SK-N-SH (cell line): ENCODE measurements around the gene LCN2.

Experiments used
- CTCF ChIP-seq: fragments of 200-600 bp; sonication (generic); IDR thresholded peaks from 2 replicates; pipeline ENCODE4 v1.6.1; 2017; ENCODE audit warnings: antibody characterized with exemption, mild to moderate bottlenecking, moderate library complexity
- EP300 ChIP-seq, 2 experiments: IDR thresholded peaks; 2 replicates each; pipeline versions ENCODE4 v1.4.0 to v1.6.1; 2012; ENCODE audit warnings: borderline replicate concordance in 1 of 2, low read depth in 1 of 2, low read length in 1 of 2
- MAX ChIP-seq: IDR thresholded peaks from 2 replicates; pipeline ENCODE4 v1.4.0; 2012; ENCODE audit warnings: low read depth

GRCh38 chr9:128145536-128145935 lies 3.7 kb upstream of the LCN2 start:
- TF ChIP-seq CTCF (no peak), EP300 (IDR thresholded peaks at IDR 0.05; ENCODE audit: borderline replicate concordance in 1 of 2, low read depth in 1 of 2, low read length in 1 of 2) (no peak), MAX (no peak)
